Neural crest cell (in vitro differentiated cells): ENCODE measurements around the gene PLPP3. TPM values are rescaled to one million over a fixed set of nuclear protein-coding genes. Genes with fewer than 3 reads are reported as not detected.

Source experiments
- DNase-seq: peaks from one replicate; pipeline ENCODE4 v3.0.0; 2021; ENCODE audit warnings: low read depth, mixed read lengths, low spot score
- H3K27ac Mint-ChIP-seq: one replicate; pipeline ENCODE4 v1.8.0; 2021; ENCODE audit warnings: mild to moderate bottlenecking, mixed read lengths; ENCODE audit not compliant: unreplicated experiment
- H3K27me3 Mint-ChIP-seq: 2 replicates; pipeline ENCODE4 v1.8.0; 2021; ENCODE audit warnings: low read depth, mild to moderate bottlenecking, mixed read lengths
- H3K36me3 Mint-ChIP-seq: 2 replicates; pipeline ENCODE4 v1.8.0; 2021; ENCODE audit warnings: low read depth, mild to moderate bottlenecking, mixed read lengths
- H3K4me1 Mint-ChIP-seq: 2 replicates; pipeline ENCODE4 v1.8.0; 2021; ENCODE audit warnings: mixed read lengths
- H3K4me3 Mint-ChIP-seq: one replicate; pipeline ENCODE4 v1.8.0; 2021; ENCODE audit warnings: mild to moderate bottlenecking, mixed read lengths
- H3K9me3 Mint-ChIP-seq: 2 replicates; pipeline ENCODE4 v1.8.0; 2021; ENCODE audit warnings: mixed read lengths
- CTCF ChIP-seq: fragments of 200-600 bp; sonication (generic); conservative IDR thresholded peaks from 2 replicates; pipeline ENCODE4 v1.5.0; 2021; ENCODE audit warnings: antibody characterized with exemption, mild to moderate bottlenecking
- total RNA-seq: library from RNA; stranded (reverse); gene quantifications from 2 replicates; pipeline ENCODE4 v1.2.1, GENCODE V29; 2021

The PLPP3 gene
- total RNA-seq, 1 donor from 2014 or later: 24.7 TPM

- H3K4me1 Mint-ChIP-seq: peaks cover 78% of the 10 kb centered on the region
- H3K4me3 Mint-ChIP-seq: peak overlapping the region; percentile 14
- H3K27ac Mint-ChIP-seq: peak overlapping the region; percentile 30
- H3K9me3 Mint-ChIP-seq: no peaks in the 10 kb centered on the region
- DNase-seq: no peak
- no peak for TF ChIP-seq CTCF
- no peaks in the 10 kb centered on the region for H3K36me3 Mint-ChIP-seq
- no peaks in the 10 kb centered on the region for H3K27me3 Mint-ChIP-seq
Observed at GRCh38 chr1:56551691-56552090, 27.7 kb downstream of the PLPP3 start.

GRCh38 chr1:56550859-56551188 is 28.5 kb downstream of the PLPP3 start:
- Mint-ChIP-seq H3K36me3 (no peaks in the 10 kb centered on the region), H3K9me3 (no peaks in the 10 kb centered on the region), H3K4me3 (peak overlapping the region; percentile 43), H3K27ac (peak overlapping the region; percentile 90), H3K4me1 (peaks cover 72% of the 10 kb centered on the region), H3K27me3 (no peaks in the 10 kb centered on the region)
- DNase-seq: no peak
- TF ChIP-seq CTCF: no peak

GRCh38 chr1:56550138-56550858 is 29.1 kb downstream of the PLPP3 start:
- Mint-ChIP-seq H3K27me3 (no peaks in the 10 kb centered on the region), H3K4me1 (peaks cover 68% of the 10 kb centered on the region), H3K9me3 (no peaks in the 10 kb centered on the region), H3K4me3 (peak overlapping the region; percentile 43), H3K27ac (peak overlapping the region; percentile 90), H3K36me3 (no peaks in the 10 kb centered on the region)
- DNase-seq: peak; percentile 20
- no peak for TF ChIP-seq CTCF

GRCh38 chr1:56548571-56548970 is 30.8 kb downstream of the PLPP3 start:
- Mint-ChIP-seq H3K27me3 (no peaks in the 10 kb centered on the region), H3K9me3 (no peaks in the 10 kb centered on the region), H3K4me1 (peaks cover 62% of the 10 kb centered on the region), H3K4me3 (no peak overlapping the region), H3K36me3 (no peaks in the 10 kb centered on the region), H3K27ac (no peak overlapping the region)
- no peak for DNase-seq
- no peak for TF ChIP-seq CTCF

- Mint-ChIP-seq H3K36me3 (no peaks in the 10 kb centered on the region), H3K27me3 (no peaks in the 10 kb centered on the region), H3K4me1 (peaks cover 62% of the 10 kb centered on the region), H3K4me3 (no peak overlapping the region), H3K9me3 (no peaks in the 10 kb centered on the region), H3K27ac (no peak overlapping the region)
- no peak for TF ChIP-seq CTCF
- DNase-seq: no peak
Observed at GRCh38 chr1:56547977-56548376, 31.4 kb downstream of the PLPP3 start.
